Natural killer cell (primary cell): ENCODE data around the gene GBP3. TPM values are rescaled to one million over a fixed set of nuclear protein-coding genes. Genes with fewer than 3 reads are reported as not detected.
"Not testable (repeated sequence)": the region's sequence is repeated elsewhere in the genome, so short reads cannot be mapped to it uniquely, and the experiment has no call there.

Experiments
- ATAC-seq, 3 donors: fragments of 150-1000 bp in 2 of 3; fragments of 200-7000 bp in 1 of 3; cut with Tn5 transposase; 1 replicate in 1 of 3; 2 replicates in 2 of 3; pipeline ENCODE4 v1.10.0; 2021; ENCODE audit warnings: mild to moderate bottlenecking in 2 of 3, moderate library complexity in 2 of 3
- DNase-seq, 2 donors: peaks; one replicate each; pipeline versions ENCODE4 v3.0.0 to v3.0.0-alpha.2; 2013 to 2021; ENCODE audit warnings: mixed read lengths in 1 of 2
- H3K27ac ChIP-seq: one replicate; pipeline ENCODE4 v1.5.1; 2013; ENCODE audit warnings: mild to moderate bottlenecking, low read length
- H3K27me3 ChIP-seq: one replicate; pipeline ENCODE4 v1.6.1; 2013; ENCODE audit warnings: low read length; ENCODE audit not compliant: control insufficient read depth, insufficient read depth
- H3K36me3 ChIP-seq: one replicate; pipeline ENCODE4 v1.6.1; 2013; ENCODE audit warnings: low read length; ENCODE audit not compliant: control insufficient read depth, insufficient read depth
- H3K4me1 ChIP-seq: one replicate; pipeline ENCODE4 v1.6.1; 2013; ENCODE audit warnings: low read length; ENCODE audit not compliant: control insufficient read depth, insufficient read depth
- H3K4me3 ChIP-seq: one replicate; pipeline ENCODE4 v1.5.1; 2013; ENCODE audit warnings: low read length
- H3K9me3 ChIP-seq: one replicate; pipeline ENCODE4 v1.6.1; 2013; ENCODE audit warnings: low read length; ENCODE audit not compliant: control insufficient read depth, insufficient read depth
- H3K27ac Mint-ChIP-seq, 2 donors: one replicate each; pipeline ENCODE4 v1.8.0; 2022; ENCODE audit warnings: mild to moderate bottlenecking in 2 of 2, mixed read lengths in 2 of 2, moderate library complexity in 1 of 2
- H3K27me3 Mint-ChIP-seq, 2 donors: one replicate each; pipeline ENCODE4 v1.8.0; 2022; ENCODE audit warnings: low read depth in 2 of 2, mixed read lengths in 2 of 2
- H3K36me3 Mint-ChIP-seq: one replicate; pipeline ENCODE4 v1.8.0; 2022; ENCODE audit warnings: mixed read lengths
- H3K4me1 Mint-ChIP-seq, 2 donors: one replicate each; pipeline ENCODE4 v1.8.0; 2022; ENCODE audit warnings: mixed read lengths in 2 of 2
- H3K4me3 Mint-ChIP-seq: one replicate; pipeline ENCODE4 v1.8.0; 2022; ENCODE audit warnings: mild to moderate bottlenecking, moderate library complexity, mixed read lengths
- H3K9me3 Mint-ChIP-seq, 2 donors: one replicate each; pipeline ENCODE4 v1.8.0; 2022; ENCODE audit warnings: mixed read lengths in 2 of 2
- CTCF ChIP-seq: fragments of 200-600 bp; IDR thresholded peaks from one replicate; pipeline ENCODE4 v1.8.0; 2022; ENCODE audit warnings: antibody characterized with exemption
- WGBS: methylation state at CpG from one replicate; pipeline ENCODE4 v1.1.7; 2013; ENCODE audit warnings: missing lambda C conversion rate; ENCODE audit not compliant: insufficient coverage; 5-methylcytosine and 5-hydroxymethylcytosine counted together
- intact Hi-C: fragments of 100-400 bp; cut with micrococcal nuclease; formaldehyde crosslinking; loops from one replicate; pipeline ENCODE4 v1.14.2; 2022
- total RNA-seq, 4 donors: library from RNA; stranded (reverse); fragments of 120-200 nt in 1 of 4; gene quantifications; one replicate each; pipeline versions ENCODE4 v1.2.3 to v1.2.4, GENCODE V29; 2013 to 2022

GBP3 gene
- total RNA-seq, 3 donors from 2014 or later (not counting 1 experiment from before 2014, with no cell fraction given), result 36.1 to 52.5 (median 49.0) TPM

GRCh38 chr1:89050649-89051033, 28.0 kb upstream of the GBP3 start:
- ATAC-seq (no peak), DNase-seq (no peak)
- intact Hi-C loops, result no loop called here
- no peaks in the 10 kb centered on the region for H3K27me3 Mint-ChIP-seq
- Histone ChIP-seq H3K4me1 (no peaks in the 10 kb centered on the region), H3K9me3 (no peaks in the 10 kb centered on the region), H3K27ac (no peak overlapping the region), H3K4me3 (no peak overlapping the region), H3K36me3 (peaks cover 52% of the 10 kb centered on the region), H3K27me3 (no peaks in the 10 kb centered on the region)
- peak overlapping the region in 1 of 2 donors; percentile 4 for H3K27ac Mint-ChIP-seq
- H3K4me3 Mint-ChIP-seq, result no peak overlapping the region
- H3K36me3 Mint-ChIP-seq, result peaks cover 22% of the 10 kb centered on the region
- no peaks in the 10 kb centered on the region for H3K9me3 Mint-ChIP-seq
- no peak for TF ChIP-seq CTCF
- H3K4me1 Mint-ChIP-seq, result peaks cover 0 to 7% of the 10 kb centered on the region in 2 donors
- 97% methylated on average over 11 of the region's 11 CpGs for WGBS

- H3K27me3 ChIP-seq, H3K27me3 Mint-ChIP-seq, H3K27ac ChIP-seq, H3K4me3 Mint-ChIP-seq, H3K4me1 Mint-ChIP-seq, H3K4me3 ChIP-seq, H3K9me3 ChIP-seq, ATAC-seq, H3K9me3 Mint-ChIP-seq, DNase-seq, intact Hi-C loops, H3K4me1 ChIP-seq: not testable (repeated sequence)
- peaks cover 47% of the 10 kb centered on the region for H3K36me3 ChIP-seq
- H3K36me3 Mint-ChIP-seq, result peaks cover 19% of the 10 kb centered on the region
- 85% methylated on average over 9 of the region's 9 CpGs for WGBS
- peak overlapping the region in 1 of 2 donors; percentile 4 for H3K27ac Mint-ChIP-seq
Measured at GRCh38 chr1:89049901-89050648, 27.4 kb upstream of the GBP3 start.

- ATAC-seq, H3K9me3 ChIP-seq, H3K4me1 Mint-ChIP-seq, H3K27me3 Mint-ChIP-seq, H3K4me3 Mint-ChIP-seq, H3K27me3 ChIP-seq, H3K4me1 ChIP-seq, H3K27ac ChIP-seq, DNase-seq, H3K4me3 ChIP-seq, intact Hi-C loops, H3K27ac Mint-ChIP-seq, H3K9me3 Mint-ChIP-seq: not testable (repeated sequence)
- H3K36me3 ChIP-seq, result peaks cover 41% of the 10 kb centered on the region
- whole genome bisulfite sequencing, result no CpG with 5 or more reads among the region's 4 CpGs
- peaks cover 10% of the 10 kb centered on the region for H3K36me3 Mint-ChIP-seq
Measured at GRCh38 chr1:89049187-89049586, 26.5 kb upstream of the GBP3 start.

GRCh38 chr1:89047734-89048133, 25.1 kb upstream of the GBP3 start:
- H3K4me1 Mint-ChIP-seq, result peaks cover 0 to 7% of the 10 kb centered on the region in 2 donors
- no peak for DNase-seq
- H3K27ac ChIP-seq, result no peak overlapping the region
- no peaks in the 10 kb centered on the region for H3K27me3 ChIP-seq
- no peaks in the 10 kb centered on the region for H3K27me3 Mint-ChIP-seq
- H3K9me3 ChIP-seq, result peaks cover 6% of the 10 kb centered on the region
- H3K4me1 ChIP-seq, result no peaks in the 10 kb centered on the region
- 80% methylated on average over 3 of the region's 3 CpGs for WGBS
- no peak overlapping the region for H3K4me3 Mint-ChIP-seq
- peaks cover 1% of the 10 kb centered on the region for H3K36me3 Mint-ChIP-seq
- intact Hi-C loops, result no loop called here
- peaks cover 27% of the 10 kb centered on the region for H3K36me3 ChIP-seq
- TF ChIP-seq CTCF, result no peak
- H3K4me3 ChIP-seq, result no peak overlapping the region
- H3K9me3 Mint-ChIP-seq, result peaks cover 0 to 2% of the 10 kb centered on the region in 2 donors
- ATAC-seq, result no peak
- H3K27ac Mint-ChIP-seq, result no peak overlapping the region

GRCh38 chr1:89046318-89047183, 23.9 kb upstream of the GBP3 start:
- H3K27ac Mint-ChIP-seq, H3K4me3 Mint-ChIP-seq, H3K27ac ChIP-seq, H3K27me3 ChIP-seq, H3K4me1 ChIP-seq, H3K9me3 ChIP-seq, H3K27me3 Mint-ChIP-seq, H3K36me3 Mint-ChIP-seq, intact Hi-C loops, H3K9me3 Mint-ChIP-seq, H3K4me3 ChIP-seq, ATAC-seq, H3K4me1 Mint-ChIP-seq: not testable (repeated sequence)
- peaks cover 16% of the 10 kb centered on the region for H3K36me3 ChIP-seq
- 80% methylated on average over 5 of the region's 6 CpGs for WGBS
- DNase-seq, result peak in 1 of 2 donors; percentile 41
